ENCODE results near the gene BCKDHA.

GRCh38 chr19:41357746-41358145, 39.9 kb upstream of the BCKDHA start:
- TF ChIP-seq CTCF (IDR thresholded peaks at IDR 0.05) = no peak
- TF ChIP-seq POLR2A (IDR thresholded peaks at IDR 0.05) = no peak
- no peak for TF ChIP-seq POLR2AphosphoS5 (IDR thresholded peaks at IDR 0.05)

Data from prostate gland (tissue), 2 donors.